ENCODE measurements around the gene PRDM15.

DNA sequence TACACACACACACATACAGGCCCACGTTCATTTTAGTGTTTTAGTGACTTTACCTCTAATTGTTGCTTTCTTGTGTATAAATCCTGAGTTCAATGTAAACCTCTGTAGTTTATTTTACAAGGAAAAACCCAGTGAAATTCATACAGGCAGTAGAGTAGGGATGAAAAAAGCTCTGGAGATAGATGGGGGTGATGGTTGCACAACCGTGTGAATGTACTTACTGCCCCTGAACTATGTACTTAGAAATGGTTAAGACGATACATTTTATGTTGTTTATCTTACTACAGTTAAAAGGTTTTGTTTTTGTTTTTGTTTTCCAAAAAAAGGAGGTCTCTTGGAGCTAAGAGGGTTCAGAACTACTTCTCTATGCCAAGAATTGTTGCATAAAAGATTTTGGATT is 29.7 kb upstream of the PRDM15 start:
- TF ChIP-seq CTCF (optimal IDR thresholded peaks at IDR 0.05 in 1 of 3, IDR thresholded peaks at IDR 0.05 in 1 of 3, conservative IDR thresholded peaks at IDR 0.05 in 1 of 3; ENCODE audit: extremely low read depth in 1 of 3, insufficient read depth in 2 of 3, low read length in 3 of 3) (no peak), EZH2 (IDR thresholded peaks at IDR 0.05; ENCODE audit: low read length) (no peak)
